Neural progenitor cell (in vitro differentiated cells): ENCODE data around the gene EHMT1.

ENCODE experiments used
- EZH2 ChIP-seq: fragments of 200-600 bp; sonication (generic); IDR thresholded peaks from 2 replicates; pipeline ENCODE4 v1.6.1; 2017; ENCODE audit warnings: antibody characterized with exemption, mild to moderate bottlenecking, moderate library complexity
- EZH2phosphoT487 ChIP-seq: fragments of 200-600 bp; sonication (generic); IDR thresholded peaks from 2 replicates; pipeline ENCODE4 v1.6.1; 2017; ENCODE audit warnings: antibody characterized with exemption
- TF ChIP-seq, protein P1 (sequence below): fragments of 200-600 bp; sonication (generic); IDR thresholded peaks from 2 replicates; pipeline ENCODE4 v1.5.1; 2017; ENCODE audit warnings: antibody characterized with exemption, mild to moderate bottlenecking

DNA sequence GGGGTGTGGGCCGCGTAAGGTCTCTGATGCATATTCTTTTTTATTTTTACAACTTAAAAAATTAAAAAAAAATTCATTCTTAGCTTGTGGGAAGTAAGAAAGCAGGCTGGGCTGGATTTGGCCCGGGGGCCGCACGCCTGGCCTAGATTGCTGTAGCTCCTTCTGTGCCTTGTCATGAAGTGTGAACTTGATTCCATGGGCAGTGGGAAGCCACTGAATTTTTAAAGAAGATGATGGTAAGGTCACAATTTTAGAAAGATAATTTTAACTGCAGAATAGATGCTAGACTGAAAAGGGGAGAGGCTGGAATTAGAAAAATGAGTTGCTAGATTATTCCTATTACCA, 56.1 kb downstream of the EHMT1 start:
- TF ChIP-seq EZH2, result no peak
- TF ChIP-seq, protein P1, sequence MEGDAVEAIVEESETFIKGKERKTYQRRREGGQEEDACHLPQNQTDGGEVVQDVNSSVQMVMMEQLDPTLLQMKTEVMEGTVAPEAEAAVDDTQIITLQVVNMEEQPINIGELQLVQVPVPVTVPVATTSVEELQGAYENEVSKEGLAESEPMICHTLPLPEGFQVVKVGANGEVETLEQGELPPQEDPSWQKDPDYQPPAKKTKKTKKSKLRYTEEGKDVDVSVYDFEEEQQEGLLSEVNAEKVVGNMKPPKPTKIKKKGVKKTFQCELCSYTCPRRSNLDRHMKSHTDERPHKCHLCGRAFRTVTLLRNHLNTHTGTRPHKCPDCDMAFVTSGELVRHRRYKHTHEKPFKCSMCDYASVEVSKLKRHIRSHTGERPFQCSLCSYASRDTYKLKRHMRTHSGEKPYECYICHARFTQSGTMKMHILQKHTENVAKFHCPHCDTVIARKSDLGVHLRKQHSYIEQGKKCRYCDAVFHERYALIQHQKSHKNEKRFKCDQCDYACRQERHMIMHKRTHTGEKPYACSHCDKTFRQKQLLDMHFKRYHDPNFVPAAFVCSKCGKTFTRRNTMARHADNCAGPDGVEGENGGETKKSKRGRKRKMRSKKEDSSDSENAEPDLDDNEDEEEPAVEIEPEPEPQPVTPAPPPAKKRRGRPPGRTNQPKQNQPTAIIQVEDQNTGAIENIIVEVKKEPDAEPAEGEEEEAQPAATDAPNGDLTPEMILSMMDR, result no peak
- no peak for TF ChIP-seq EZH2phosphoT487
